CD4-positive, CD25-positive, alpha-beta regulatory T cell (primary cell): ENCODE data around the gene PCSK5. TPM values are rescaled to one million over a fixed set of nuclear protein-coding genes. Genes with fewer than 3 reads are reported as not detected.

Experiments
- ATAC-seq, 2 donors: fragments of 150-1000 bp; cut with Tn5 transposase; one replicate each; pipeline ENCODE4 v1.10.0; 2021; ENCODE audit warnings: low read depth in 2 of 2, moderate number of reproducible peaks in 2 of 2, moderate library complexity in 1 of 2
- DNase-seq, 3 donors: peaks; one replicate each; pipeline versions ENCODE4 v3.0.0 to v3.0.0-alpha.2; 2012 to 2022; ENCODE audit warnings: mixed read lengths in 1 of 3
- H3K27ac ChIP-seq: one replicate; pipeline ENCODE4 v1.7.0; 2013; ENCODE audit warnings: mild to moderate bottlenecking, low read length; ENCODE audit not compliant: insufficient read depth, poor library complexity, severe bottlenecking
- H3K27me3 ChIP-seq: one replicate; pipeline ENCODE4 v1.7.0; 2013; ENCODE audit warnings: low read length; ENCODE audit not compliant: control insufficient read depth, insufficient read depth
- H3K36me3 ChIP-seq: one replicate; pipeline ENCODE4 v1.7.0; 2013; ENCODE audit warnings: mild to moderate bottlenecking, low read length, moderate library complexity; ENCODE audit not compliant: control insufficient read depth, insufficient read depth
- H3K4me1 ChIP-seq: 2 replicates; pipeline ENCODE4 v1.7.0; 2013; ENCODE audit warnings: mild to moderate bottlenecking, low read length; ENCODE audit not compliant: insufficient read depth, control insufficient read depth, poor library complexity, severe bottlenecking
- H3K4me3 ChIP-seq: one replicate; pipeline ENCODE4 v1.7.0; 2013; ENCODE audit warnings: low read depth, mild to moderate bottlenecking, low read length, moderate library complexity
- H3K9me3 ChIP-seq, 2 experiments: 1 replicate in 1 of 2; 2 replicates in 1 of 2; pipeline ENCODE4 v1.7.0; 2013; ENCODE audit warnings: low read length in 2 of 2, mild to moderate bottlenecking in 1 of 2, moderate library complexity in 1 of 2; ENCODE audit not compliant: control insufficient read depth in 2 of 2
- H3K27ac Mint-ChIP-seq, 3 donors: one replicate each; pipeline ENCODE4 v1.8.0; 2020 to 2022; ENCODE audit warnings: mild to moderate bottlenecking in 3 of 3, mixed read lengths in 3 of 3, moderate library complexity in 2 of 3
- H3K27me3 Mint-ChIP-seq: one replicate; pipeline ENCODE4 v1.8.0; 2022; ENCODE audit warnings: mild to moderate bottlenecking, mixed read lengths
- H3K36me3 Mint-ChIP-seq: one replicate; pipeline ENCODE4 v1.8.0; 2020; ENCODE audit warnings: mixed read lengths
- H3K4me1 Mint-ChIP-seq, 4 donors: one replicate each; pipeline ENCODE4 v1.8.0; 2020 to 2022; ENCODE audit warnings: mixed read lengths in 4 of 4, mild to moderate bottlenecking in 1 of 4
- H3K4me3 Mint-ChIP-seq, 4 donors: one replicate each; pipeline ENCODE4 v1.8.0; 2020 to 2022; ENCODE audit warnings: mild to moderate bottlenecking in 4 of 4, mixed read lengths in 4 of 4, moderate library complexity in 3 of 4
- H3K9me3 Mint-ChIP-seq, 7 donors: one replicate each; pipeline ENCODE4 v1.8.0; 2020 to 2022; ENCODE audit warnings: mixed read lengths in 7 of 7, mild to moderate bottlenecking in 3 of 7, moderate library complexity in 2 of 7
- polyA plus RNA-seq, 4 donors: library from polyadenylated mRNA; unstranded; fragments of 300-500 nt; fragmentation: Illumina TruSeq; gene quantifications; one replicate each; pipeline ENCODE4 v1.2.3, GENCODE V29; 2021
- total RNA-seq: library from RNA; stranded (reverse); gene quantifications from one replicate; pipeline ENCODE4 v1.2.3, GENCODE V29; 2022

Gene PCSK5
- total and polyA plus RNA-seq, 5 donors from 2014 or later: 0.47 to 2.7 (median 2.0) TPM

GRCh38 chr9:76394960-76395252 lies 504.4 kb downstream of the PCSK5 start:
- peaks cover 0 to 5% (median 0%) of the 10 kb centered on the region in 7 donors for H3K9me3 Mint-ChIP-seq
- Histone ChIP-seq H3K4me1 (peaks cover 26% of the 10 kb centered on the region), H3K27me3 (no peaks in the 10 kb centered on the region), H3K27ac (peak overlapping the region; percentile 92), H3K9me3 (no peaks in the 10 kb centered on the region), H3K36me3 (no peaks in the 10 kb centered on the region), H3K4me3 (peak overlapping the region; percentile 91)
- H3K4me3 Mint-ChIP-seq: peak overlapping the region; percentile 92 to 96 (median 95)
- DNase-seq (peak in 2 of 3 donors; percentile 43 to 84), ATAC-seq (peak; percentile 38 to 53)
- H3K27ac Mint-ChIP-seq: peak overlapping the region; percentile 95 to 99 (median 97)
- peaks cover 12 to 43% (median 31%) of the 10 kb centered on the region in 4 donors for H3K4me1 Mint-ChIP-seq
- H3K27me3 Mint-ChIP-seq: peaks cover 13% of the 10 kb centered on the region
- H3K36me3 Mint-ChIP-seq: peaks cover 7% of the 10 kb centered on the region

GRCh38 chr9:76395381-76395780 lies 504.9 kb downstream of the PCSK5 start:
- H3K4me3 ChIP-seq: peak overlapping the region; percentile 91
- H3K27me3 Mint-ChIP-seq: peaks cover 13% of the 10 kb centered on the region
- peak overlapping the region; percentile 64 to 95 (median 94) for H3K4me3 Mint-ChIP-seq
- peaks cover 12 to 38% (median 31%) of the 10 kb centered on the region in 4 donors for H3K4me1 Mint-ChIP-seq
- no peaks in the 10 kb centered on the region for H3K27me3 ChIP-seq
- peaks cover 0 to 5% (median 0%) of the 10 kb centered on the region in 7 donors for H3K9me3 Mint-ChIP-seq
- peaks cover 26% of the 10 kb centered on the region for H3K4me1 ChIP-seq
- H3K36me3 Mint-ChIP-seq: peaks cover 7% of the 10 kb centered on the region
- peak overlapping the region; percentile 14 to 95 (median 62) for H3K27ac Mint-ChIP-seq
- ATAC-seq: no peak
- no peaks in the 10 kb centered on the region for H3K9me3 ChIP-seq
- no peaks in the 10 kb centered on the region for H3K36me3 ChIP-seq
- peak overlapping the region; percentile 92 for H3K27ac ChIP-seq
- DNase-seq: no peak

GRCh38 chr9:76396144-76396543 lies 505.7 kb downstream of the PCSK5 start:
- H3K27ac ChIP-seq: no peak overlapping the region

GRCh38 chr9:76396597-76396996 lies 506.1 kb downstream of the PCSK5 start:
- Histone ChIP-seq H3K27me3 (no peaks in the 10 kb centered on the region), H3K4me3 (no peak overlapping the region), H3K9me3 (no peaks in the 10 kb centered on the region), H3K27ac (no peak overlapping the region), H3K4me1 (peaks cover 26% of the 10 kb centered on the region), H3K36me3 (no peaks in the 10 kb centered on the region)
- Mint-ChIP-seq H3K9me3 (peaks cover 0 to 5% (median 0%) of the 10 kb centered on the region in 7 donors), H3K4me3 (no peak overlapping the region), H3K27me3 (peaks cover 13% of the 10 kb centered on the region), H3K36me3 (peaks cover 7% of the 10 kb centered on the region), H3K27ac (no peak overlapping the region), H3K4me1 (peaks cover 12 to 32% (median 23%) of the 10 kb centered on the region in 4 donors)
- no peak for ATAC-seq
- DNase-seq: no peak

More at GRCh38 chr9:76396144-76396543, 505.7 kb downstream of the PCSK5 start:
- Histone ChIP-seq H3K27me3 (no peaks in the 10 kb centered on the region), H3K9me3 (no peaks in the 10 kb centered on the region), H3K4me3 (no peak overlapping the region), H3K4me1 (peaks cover 26% of the 10 kb centered on the region), H3K36me3 (no peaks in the 10 kb centered on the region)
- Mint-ChIP-seq H3K27ac (no peak overlapping the region), H3K36me3 (peaks cover 7% of the 10 kb centered on the region), H3K4me3 (no peak overlapping the region), H3K9me3 (peaks cover 0 to 5% (median 0%) of the 10 kb centered on the region in 7 donors), H3K27me3 (peaks cover 13% of the 10 kb centered on the region), H3K4me1 (peaks cover 12 to 34% (median 26%) of the 10 kb centered on the region in 4 donors)
- DNase-seq: no peak
- no peak for ATAC-seq

GRCh38 chr9:76399856-76400255 lies 509.4 kb downstream of the PCSK5 start:
- Mint-ChIP-seq H3K27me3 (peaks cover under 1% of the 10 kb centered on the region), H3K4me1 (peaks cover 8 to 23% (median 16%) of the 10 kb centered on the region in 4 donors), H3K4me3 (no peak overlapping the region), H3K36me3 (no peaks in the 10 kb centered on the region), H3K27ac (no peak overlapping the region), H3K9me3 (peaks cover 0 to 2% (median 0%) of the 10 kb centered on the region in 7 donors)
- Histone ChIP-seq H3K4me1 (peaks cover 16% of the 10 kb centered on the region), H3K27ac (no peak overlapping the region), H3K27me3 (no peaks in the 10 kb centered on the region), H3K4me3 (no peak overlapping the region), H3K36me3 (no peaks in the 10 kb centered on the region), H3K9me3 (no peaks in the 10 kb centered on the region)
- no peak for ATAC-seq
- DNase-seq: no peak

GRCh38 chr9:76400534-76401096 lies 510.1 kb downstream of the PCSK5 start:
- no peaks in the 10 kb centered on the region for H3K36me3 Mint-ChIP-seq
- H3K4me1 Mint-ChIP-seq: peaks cover 7 to 18% (median 12%) of the 10 kb centered on the region in 4 donors
- no peak for ATAC-seq
- no peaks in the 10 kb centered on the region for H3K9me3 ChIP-seq
- peaks cover 0 to 2% (median 0%) of the 10 kb centered on the region in 7 donors for H3K9me3 Mint-ChIP-seq
- peak in 1 of 3 donors; percentile 69 for DNase-seq
- H3K27ac Mint-ChIP-seq: no peak overlapping the region
- no peaks in the 10 kb centered on the region for H3K36me3 ChIP-seq
- H3K27me3 ChIP-seq: no peaks in the 10 kb centered on the region
- H3K27ac ChIP-seq: no peak overlapping the region
- H3K4me1 ChIP-seq: peaks cover 8% of the 10 kb centered on the region
- H3K4me3 ChIP-seq: no peak overlapping the region
- peak overlapping the region in 1 of 4 donors; percentile 8 for H3K4me3 Mint-ChIP-seq
- no peaks in the 10 kb centered on the region for H3K27me3 Mint-ChIP-seq

- Histone ChIP-seq H3K36me3 (no peaks in the 10 kb centered on the region), H3K9me3 (no peaks in the 10 kb centered on the region), H3K4me1 (peaks cover 7% of the 10 kb centered on the region), H3K4me3 (no peak overlapping the region), H3K27ac (no peak overlapping the region), H3K27me3 (no peaks in the 10 kb centered on the region)
- Mint-ChIP-seq H3K27me3 (no peaks in the 10 kb centered on the region), H3K27ac (no peak overlapping the region), H3K4me3 (no peak overlapping the region), H3K4me1 (peaks cover 7 to 15% (median 11%) of the 10 kb centered on the region in 4 donors), H3K9me3 (peaks cover 0 to 2% (median 0%) of the 10 kb centered on the region in 7 donors), H3K36me3 (no peaks in the 10 kb centered on the region)
- DNase-seq: no peak
- no peak for ATAC-seq
These were observed 510.7 kb downstream of the PCSK5 start for GRCh38 chr9:76401176-76401575.
